HG03039 (cell line): ENCODE measurements around the gene KCNE5.
"Not testable (repeated sequence)": the region's sequence is repeated elsewhere in the genome, so short reads cannot be mapped to it uniquely, and the experiment has no call there.

Experiments
- ATAC-seq: cut with Tn5 transposase; IDR thresholded peaks from one replicate; pipeline ENCODE4 v1.9.1; 2021; ENCODE audit warnings: mild to moderate bottlenecking, moderate library complexity; ENCODE audit not compliant: unreplicated experiment

The KCNE5 gene

DNA sequence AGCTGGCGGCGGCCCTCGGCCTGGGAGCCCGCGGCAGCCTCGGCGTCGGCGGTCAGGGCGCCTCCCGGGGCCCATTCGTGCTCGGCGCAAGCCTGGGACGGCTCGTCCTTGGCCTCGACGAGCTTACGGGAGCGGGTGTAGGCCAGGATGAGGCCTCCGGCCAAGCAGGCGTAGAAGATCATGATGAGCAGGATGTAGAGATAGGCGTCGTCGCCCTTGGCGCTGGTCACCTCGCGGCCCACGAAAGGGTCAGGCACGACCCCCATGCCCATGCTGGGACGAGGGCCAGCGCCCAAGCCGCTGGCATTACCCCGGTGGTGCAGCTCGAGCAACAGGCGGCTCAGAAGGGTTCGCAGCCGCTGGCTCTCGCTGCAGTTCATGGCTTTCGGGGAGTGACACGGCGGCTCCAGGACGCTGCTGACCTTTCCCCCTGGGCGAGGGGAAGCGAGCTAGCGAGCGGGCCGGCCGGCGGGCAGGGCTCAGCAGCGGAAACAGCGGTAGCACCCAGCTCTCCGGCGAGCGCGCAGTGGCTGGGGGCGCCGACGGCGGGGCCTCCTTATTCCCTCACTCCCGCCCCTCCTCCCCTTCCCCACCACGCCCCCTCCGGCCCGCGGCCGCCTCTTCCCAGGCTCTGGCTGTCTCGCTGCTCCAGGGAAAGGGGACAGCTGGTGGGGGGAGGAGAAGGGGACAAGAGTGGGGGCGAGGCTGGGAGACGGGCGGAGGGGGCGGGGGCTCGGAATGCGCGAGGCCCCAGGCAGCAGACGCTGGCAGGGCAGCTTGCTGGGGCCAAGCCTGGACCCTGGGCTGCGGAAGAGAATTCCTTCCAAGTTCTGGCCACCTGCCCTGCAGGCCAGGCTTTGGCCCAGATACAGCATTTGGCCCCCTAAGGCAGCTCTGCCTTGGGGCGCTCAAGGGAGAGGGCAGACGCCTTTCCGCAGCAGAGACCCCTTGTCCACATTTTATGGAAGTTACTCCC lies at the start of gene KCNE5:
KCNE5 (minus strand) TSS at position 532 of the 976 bp plus-strand sequence; CDS start at position 380, 152 bp downstream.
- no peak for ATAC-seq

DNA sequence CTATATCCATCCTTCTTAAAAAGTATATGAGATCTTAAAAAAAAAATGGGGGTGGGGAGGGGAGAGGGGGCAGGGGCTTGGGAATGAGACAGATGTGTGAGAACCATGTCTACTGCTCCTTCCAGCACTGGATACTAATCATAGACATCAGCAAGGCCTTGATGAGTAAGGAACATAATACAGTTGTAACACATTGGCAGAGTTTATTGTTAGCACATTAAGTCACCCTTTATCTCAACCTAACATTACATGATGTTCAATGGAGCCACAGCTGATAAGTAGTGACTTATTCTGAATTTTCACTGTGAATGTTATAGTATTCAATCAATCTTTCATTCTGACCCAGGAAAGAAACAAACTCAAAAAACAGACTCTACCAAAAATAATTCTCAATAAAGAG lies 47.3 kb upstream of the KCNE5 start:
- ATAC-seq: no peak

DNA sequence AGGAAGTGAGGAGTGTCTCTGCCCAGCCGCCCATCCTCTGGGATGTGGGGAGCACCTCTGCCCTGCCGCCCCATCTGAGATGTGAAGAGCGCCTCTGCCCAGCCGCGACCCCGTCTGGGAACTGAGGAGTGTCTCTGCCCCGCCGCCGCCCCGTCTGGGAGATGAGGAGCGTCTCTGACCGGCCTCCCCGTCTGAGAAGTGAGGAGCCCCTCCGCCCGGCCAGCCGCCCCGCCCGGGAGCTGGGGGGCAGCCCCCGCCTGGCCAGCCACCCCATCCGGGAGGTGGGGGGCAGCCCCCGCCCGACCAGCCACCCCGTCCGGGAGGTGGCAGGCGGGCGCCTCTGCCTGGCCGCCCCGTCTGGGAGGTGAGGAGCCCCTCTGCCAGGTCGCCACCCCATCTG lies 46.2 kb upstream of the KCNE5 start:
- ATAC-seq: not testable (repeated sequence)

- no peak for ATAC-seq
Measured at GRCh38 chrX:109667986-109668385, 43.0 kb upstream of the KCNE5 start.

DNA sequence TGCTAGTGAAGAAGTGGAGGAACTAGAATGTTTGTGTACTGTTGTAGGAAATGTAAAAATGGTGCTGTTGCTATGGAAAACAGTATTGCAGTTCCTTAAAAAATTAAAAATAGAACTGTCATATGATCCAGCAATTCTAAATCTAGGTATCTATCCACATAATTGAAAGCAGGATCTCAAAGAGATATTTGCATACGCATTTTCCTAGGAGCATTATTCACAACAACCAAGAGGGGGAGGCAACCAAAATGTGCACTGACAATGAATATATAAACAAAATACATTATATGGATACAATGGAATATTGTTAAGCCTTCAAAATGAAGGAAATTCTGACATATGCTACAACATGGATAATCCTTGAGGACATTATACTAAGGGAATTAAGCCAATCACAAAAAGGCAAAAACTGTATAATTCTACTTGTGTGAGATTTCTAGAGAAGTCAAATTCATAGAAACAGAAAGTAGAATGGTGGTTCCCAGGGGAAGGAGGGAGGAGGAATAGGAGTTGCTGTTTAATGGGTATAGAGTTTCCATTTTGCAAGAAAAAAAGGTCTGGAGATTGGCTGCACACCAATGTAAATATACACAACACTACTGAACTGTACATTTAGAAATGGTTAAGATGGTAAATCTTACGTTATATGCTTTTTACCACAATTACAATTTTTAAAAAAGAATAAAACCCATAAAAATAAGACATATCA lies 35.6 kb upstream of the KCNE5 start:
- ATAC-seq: no peak

DNA sequence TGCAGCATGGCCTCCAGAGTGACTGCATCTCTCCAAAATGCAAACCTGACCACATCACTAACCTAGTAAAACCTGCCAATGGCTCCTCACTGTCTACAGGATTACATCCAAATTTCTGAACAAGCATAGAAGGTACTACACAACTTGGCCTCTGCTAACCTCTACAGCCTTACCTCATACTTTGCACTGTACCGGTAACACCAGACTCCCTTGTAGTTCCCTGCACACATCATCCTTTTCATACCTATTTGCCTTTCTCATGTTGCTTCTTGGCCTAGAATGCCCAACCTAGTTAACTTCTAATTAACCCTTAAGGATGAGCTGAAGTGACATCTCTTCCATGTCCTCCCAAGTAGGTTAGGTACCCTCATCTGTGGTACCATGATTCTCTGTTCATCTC lies 33.4 kb upstream of the KCNE5 start:
- ATAC-seq: no peak

DNA sequence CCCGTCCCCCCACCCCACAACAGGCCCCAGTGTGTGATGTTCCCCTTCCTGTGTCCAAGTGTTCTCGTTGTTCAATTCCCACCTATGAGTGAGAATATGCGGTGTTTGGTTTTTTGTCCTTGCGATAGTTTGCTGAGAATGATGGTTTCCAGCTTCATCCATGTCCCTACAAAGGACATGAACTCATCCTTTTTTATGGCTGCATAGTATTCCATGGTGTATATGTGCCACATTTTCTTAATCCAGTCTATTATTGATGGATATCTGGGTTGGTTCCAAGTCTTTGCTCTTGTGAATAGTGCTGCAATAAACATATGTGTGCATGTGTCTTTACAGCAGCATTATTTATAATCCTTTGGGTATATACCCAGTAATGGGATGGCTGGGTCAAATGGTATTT lies 32.4 kb upstream of the KCNE5 start:
- not testable (repeated sequence) for ATAC-seq

DNA sequence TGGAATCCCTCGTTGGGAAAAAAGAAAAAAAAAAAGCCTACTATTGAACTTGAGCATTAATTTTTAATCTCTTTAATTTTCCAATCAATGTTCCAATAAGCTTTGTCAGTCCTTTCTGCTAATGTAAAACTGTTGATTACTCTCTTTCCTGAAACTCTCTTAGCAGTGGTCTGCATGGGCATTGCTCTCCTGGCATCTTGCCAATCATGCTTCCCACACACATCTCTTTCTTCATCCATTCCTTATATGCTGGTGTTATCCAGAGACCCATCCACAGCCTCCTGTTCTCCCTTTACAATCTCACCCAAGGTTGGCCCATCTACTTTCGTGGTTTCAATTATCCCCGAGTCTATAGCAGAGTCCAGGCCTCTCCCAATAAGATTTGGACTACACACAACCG lies 31.8 kb upstream of the KCNE5 start:
- no peak for ATAC-seq

GRCh38 chrX:109655502-109656201 lies 30.7 kb upstream of the KCNE5 start:
- ATAC-seq: no peak

- no peak for ATAC-seq
Measured at GRCh38 chrX:109654516-109655109, 29.6 kb upstream of the KCNE5 start.

GRCh38 chrX:109644671-109645070 lies 19.7 kb upstream of the KCNE5 start:
- not testable (repeated sequence) for ATAC-seq

DNA sequence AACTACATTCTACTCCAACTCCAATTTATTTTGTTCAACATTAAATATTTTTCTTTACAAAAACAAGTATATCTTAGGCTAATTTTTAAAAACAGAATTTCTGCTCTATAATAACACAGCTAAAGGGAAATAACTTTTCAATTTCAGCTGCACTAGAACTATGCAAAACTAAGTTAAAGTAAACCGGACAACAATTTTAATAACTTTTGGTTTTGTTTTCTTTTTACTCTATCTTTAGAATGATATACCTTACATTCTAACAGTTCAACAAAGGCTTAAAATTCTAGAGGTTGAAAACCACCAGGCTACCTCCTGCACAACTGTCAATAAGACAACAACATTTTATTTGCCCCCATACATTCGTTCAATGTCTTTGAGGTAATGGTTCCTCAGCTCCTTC lies 18.7 kb upstream of the KCNE5 start:
- ATAC-seq: no peak

DNA sequence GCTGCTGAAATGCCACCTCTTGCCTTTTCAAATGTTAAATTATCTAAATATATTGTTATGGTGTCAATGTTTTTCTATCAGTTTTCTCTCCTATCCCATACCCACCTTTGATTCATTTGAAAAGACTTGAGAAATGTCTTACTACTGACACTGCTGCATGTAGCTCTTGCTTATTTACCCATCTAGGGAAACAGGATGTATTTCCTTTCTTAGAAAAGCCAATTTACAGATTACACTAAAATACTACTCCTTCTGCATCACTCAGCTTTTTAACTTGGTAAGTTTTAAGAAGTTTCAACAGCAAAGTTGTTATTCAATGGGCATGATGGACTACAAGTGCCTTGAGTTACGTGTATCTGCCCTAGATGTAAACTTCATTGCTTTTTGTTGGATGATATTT lies 13.2 kb upstream of the KCNE5 start:
- ATAC-seq: no peak

DNA sequence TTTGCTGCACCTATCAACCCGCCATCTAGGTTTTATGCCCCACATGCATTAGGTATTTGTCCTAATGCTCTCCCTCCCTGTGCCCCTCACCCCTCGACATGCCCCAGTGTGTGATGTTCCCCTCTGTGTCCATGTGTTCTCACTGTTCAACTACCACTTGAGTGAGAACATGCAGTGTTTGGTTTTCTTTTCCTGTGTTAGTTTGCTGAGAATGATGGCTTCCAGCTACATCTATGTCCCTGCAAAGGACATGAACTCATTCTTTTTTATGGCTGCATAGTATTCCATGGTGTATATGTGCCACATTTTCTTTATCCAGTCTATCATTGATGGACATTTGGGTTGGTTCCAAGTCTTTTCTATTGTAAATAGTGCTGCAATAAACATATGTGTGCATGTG lies 12.5 kb upstream of the KCNE5 start:
- ATAC-seq: not testable (repeated sequence)

DNA sequence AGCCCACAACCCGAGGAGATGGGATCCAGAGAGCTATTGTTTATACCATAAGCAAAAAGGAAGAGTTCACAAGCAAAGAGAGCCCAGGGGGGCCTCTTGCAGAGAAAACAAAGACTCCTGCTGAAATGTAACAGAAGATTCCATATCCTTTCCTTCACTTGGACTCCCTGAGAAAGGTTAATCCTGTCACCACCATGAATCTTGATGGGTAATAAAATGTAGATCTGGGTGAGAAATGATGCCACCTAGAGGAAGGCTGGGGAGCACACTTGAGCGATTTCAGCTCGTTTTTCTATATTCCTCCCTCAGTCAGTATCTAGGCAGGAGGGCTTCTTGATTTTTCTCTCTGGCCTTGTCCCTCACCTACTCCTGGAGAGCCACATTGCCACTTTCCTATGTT lies 10.2 kb upstream of the KCNE5 start:
- ATAC-seq: no peak

DNA sequence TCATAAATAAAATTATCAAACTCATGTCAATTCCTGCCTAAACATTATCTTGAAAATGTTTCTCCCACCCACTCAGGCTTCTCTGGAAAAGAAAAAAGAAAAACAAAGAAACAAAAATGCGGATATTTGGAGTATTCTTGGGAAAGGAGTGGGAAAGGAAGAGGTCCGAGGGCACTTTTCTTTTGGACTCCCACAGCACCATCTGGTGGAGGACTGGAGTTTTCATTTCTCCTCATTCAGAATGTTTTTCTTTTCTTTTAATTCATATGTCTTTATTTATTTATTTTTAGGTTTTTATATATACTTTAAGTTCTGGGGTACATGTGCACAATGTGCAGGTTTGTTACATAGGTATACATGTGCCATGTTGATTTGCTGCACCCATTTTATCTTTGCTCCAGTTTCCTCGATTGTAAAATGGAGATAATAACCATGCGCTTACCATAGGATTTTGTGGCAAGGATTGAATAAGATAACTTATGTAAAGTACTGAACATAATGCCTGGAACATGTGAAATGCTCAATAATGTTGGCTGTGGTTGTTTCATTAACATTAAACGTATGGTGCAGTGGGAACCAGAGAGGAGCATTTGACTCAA lies 8.0 kb upstream of the KCNE5 start:
- ATAC-seq: no peak

- ATAC-seq: no peak
Measured at GRCh38 chrX:109629310-109629709, 4.3 kb upstream of the KCNE5 start.

DNA sequence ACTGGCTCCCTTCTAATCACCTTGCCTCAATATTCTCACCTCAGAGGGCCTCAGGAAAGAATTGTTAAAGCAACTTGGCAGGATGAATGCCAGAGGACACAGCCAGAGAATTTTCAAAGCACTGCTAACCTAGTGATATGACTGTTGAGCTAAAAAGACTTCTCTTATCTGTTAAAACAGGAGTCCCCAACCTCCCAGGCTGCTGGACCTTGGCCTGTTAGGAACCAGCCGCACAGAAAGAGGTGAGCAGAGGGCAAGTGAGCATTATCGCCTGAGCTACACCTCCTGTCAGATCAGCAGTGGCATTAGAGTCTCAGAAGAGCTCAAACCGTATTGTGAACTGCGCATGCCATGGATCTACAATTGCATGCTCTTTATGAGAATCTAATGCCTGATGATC lies 1.7 kb upstream of the KCNE5 start:
- no peak for ATAC-seq

GRCh38 chrX:109623997-109624396 lies 975 bp downstream of the KCNE5 start:
- no peak for ATAC-seq

DNA sequence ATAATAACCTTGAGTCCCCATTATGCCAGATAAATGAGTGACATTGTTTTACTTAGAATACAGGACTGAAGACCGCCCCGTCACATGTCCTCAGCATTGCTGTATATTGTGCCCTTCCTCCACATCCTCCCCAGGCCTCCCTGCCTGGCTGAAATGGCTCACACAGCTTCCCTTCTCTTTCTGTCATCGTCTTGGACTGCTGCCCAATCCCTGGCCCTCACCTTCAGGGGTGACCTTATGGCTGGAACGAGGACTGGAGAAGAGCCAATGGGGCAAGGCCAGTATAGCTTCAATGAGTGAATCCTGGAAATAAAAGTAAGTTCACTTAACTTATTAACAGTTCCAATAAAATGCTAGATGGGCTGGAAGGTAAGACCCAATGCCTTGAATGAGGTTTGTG lies 2.7 kb downstream of the KCNE5 start:
- ATAC-seq: no peak

- ATAC-seq: no peak
Measured at GRCh38 chrX:109619771-109620170, 5.2 kb downstream of the KCNE5 start.
